ENCODE data around the gene ANKS1A.

- TF ChIP-seq CTCF (IDR thresholded peaks at IDR 0.05) (no peak), POLR2A (IDR thresholded peaks at IDR 0.05) (no peak)
Observed at GRCh38 chr6:34955442-34955841, 66.4 kb downstream of the ANKS1A start.

Data from testis (tissue), 2 donors.